Astrocyte (in vitro differentiated cells and primary cell): ENCODE data around the gene SCGN.

ENCODE experiments used
- CTCF ChIP-seq: IDR thresholded peaks from 2 replicates; pipeline ENCODE4 v1.5.1; 2011; ENCODE audit warnings: low read depth, mild to moderate bottlenecking, inconsistent platforms, low read length, moderate library complexity; ENCODE audit not compliant: insufficient read depth
- EZH2 ChIP-seq: IDR thresholded peaks from 2 replicates; pipeline ENCODE4 v1.6.1; 2012; ENCODE audit warnings: mild to moderate bottlenecking, low read length, inconsistent platforms; ENCODE audit not compliant: insufficient read depth

GRCh38 chr6:25613415-25613814 is 38.6 kb upstream of the SCGN start:
- TF ChIP-seq CTCF (no peak), EZH2 (no peak)
